Measurements from ENCODE around the gene C16orf54.
"Not testable (repeated sequence)": the region's sequence is repeated elsewhere in the genome, so short reads cannot be mapped to it uniquely, and the experiment has no call there.

Gene C16orf54

DNA sequence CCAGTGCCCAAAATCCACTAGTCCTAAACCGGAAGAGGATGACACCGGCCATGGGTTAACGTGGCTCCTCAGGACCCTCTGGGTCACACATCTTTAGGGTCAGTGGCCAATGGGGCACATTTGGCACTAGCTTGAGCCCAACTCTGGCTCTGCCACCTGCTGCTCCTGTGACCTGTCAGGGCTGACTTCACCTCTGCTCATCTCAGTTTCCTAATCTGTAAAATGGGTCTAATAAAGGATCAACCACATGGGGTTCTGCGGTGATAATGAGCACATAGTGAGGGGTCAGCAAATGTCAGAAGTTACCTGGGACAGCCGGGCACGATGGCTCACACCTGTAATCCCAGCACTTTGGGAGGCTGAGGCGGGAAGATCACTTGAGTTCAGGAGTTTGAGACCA lies 48.4 kb downstream of the C16orf54 start:
- DNase-seq, result no peak
- H3K4me3 Mint-ChIP-seq, result no peak overlapping the region
- H3K9me3 Mint-ChIP-seq, result no peaks in the 10 kb centered on the region
- H3K4me1 Mint-ChIP-seq, result peaks cover 20% of the 10 kb centered on the region
- H3K36me3 Mint-ChIP-seq (ENCODE audit: low read depth), result no peaks in the 10 kb centered on the region
- ATAC-seq, result no peak
- no peaks in the 10 kb centered on the region for H3K27me3 Mint-ChIP-seq
- H3K27ac Mint-ChIP-seq, result no peak overlapping the region

DNA sequence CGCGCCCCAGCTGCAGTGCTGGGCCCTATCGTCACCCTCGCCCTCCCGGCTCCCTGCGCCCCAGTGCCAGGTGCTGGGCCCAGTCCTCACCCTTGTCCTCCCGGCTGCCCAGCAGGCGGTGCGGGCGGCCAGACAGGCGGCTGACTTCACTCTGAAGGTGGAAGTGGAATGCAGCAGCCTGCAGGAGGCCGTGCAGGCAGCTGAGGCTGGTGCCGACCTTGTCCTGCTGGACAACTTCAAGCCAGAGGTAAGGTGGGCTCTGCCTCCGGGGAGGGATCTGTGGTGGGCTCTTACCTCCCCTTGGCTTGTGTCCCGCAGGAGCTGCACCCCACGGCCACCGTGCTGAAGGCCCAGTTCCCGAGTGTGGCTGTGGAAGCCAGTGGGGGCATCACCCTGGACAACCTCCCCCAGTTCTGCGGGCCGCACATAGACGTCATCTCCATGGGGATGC lies 48.9 kb downstream of the C16orf54 start:
- H3K4me3 Mint-ChIP-seq, result no peak overlapping the region
- ATAC-seq (no peak), DNase-seq (no peak)
- no peaks in the 10 kb centered on the region for H3K9me3 Mint-ChIP-seq
- no peak overlapping the region for H3K27ac Mint-ChIP-seq
- no peaks in the 10 kb centered on the region for H3K36me3 Mint-ChIP-seq (ENCODE audit: low read depth)
- H3K4me1 Mint-ChIP-seq, result peaks cover 15% of the 10 kb centered on the region
- no peaks in the 10 kb centered on the region for H3K27me3 Mint-ChIP-seq

- not testable (repeated sequence) for ATAC-seq; H3K4me1 Mint-ChIP-seq; H3K4me3 Mint-ChIP-seq; H3K27me3 Mint-ChIP-seq; DNase-seq; H3K9me3 Mint-ChIP-seq; H3K27ac Mint-ChIP-seq; H3K36me3 Mint-ChIP-seq (ENCODE audit: low read depth)
Measured at GRCh38 chr16:29695675-29696074, 50.1 kb downstream of the C16orf54 start.

DNA sequence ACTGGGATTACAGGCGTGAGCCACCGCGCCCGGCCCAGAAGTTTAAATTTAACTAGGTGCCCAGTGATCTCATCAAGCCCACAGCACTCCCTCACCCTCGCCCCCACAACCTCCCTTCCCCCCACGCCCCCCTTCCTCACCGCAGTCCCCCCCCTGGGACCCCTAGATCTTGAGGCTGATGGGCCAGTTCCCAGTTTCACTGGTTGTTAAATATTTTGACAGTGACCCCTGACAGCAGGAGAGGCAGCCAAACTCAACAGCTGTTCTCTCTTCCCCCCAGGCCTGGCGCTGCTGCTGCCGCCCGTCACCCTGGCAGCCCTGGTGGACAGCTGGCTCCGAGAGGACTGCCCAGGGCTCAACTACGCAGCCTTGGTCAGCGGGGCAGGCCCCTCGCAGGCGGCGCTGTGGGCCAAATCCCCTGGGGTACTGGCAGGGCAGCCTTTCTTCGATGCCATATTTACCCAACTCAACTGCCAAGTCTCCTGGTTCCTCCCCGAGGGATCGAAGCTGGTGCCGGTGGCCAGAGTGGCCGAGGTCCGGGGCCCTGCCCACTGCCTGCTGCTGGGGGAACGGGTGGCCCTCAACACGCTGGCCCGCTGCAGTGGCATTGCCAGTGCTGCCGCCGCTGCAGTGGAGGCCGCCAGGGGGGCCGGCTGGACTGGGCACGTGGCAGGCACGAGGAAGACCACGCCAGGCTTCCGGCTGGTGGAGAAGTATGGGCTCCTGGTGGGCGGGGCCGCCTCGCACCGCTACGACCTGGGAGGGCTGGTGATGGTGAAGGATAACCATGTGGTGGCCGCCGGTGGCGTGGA lies 51.2 kb downstream of the C16orf54 start:
- no peaks in the 10 kb centered on the region for H3K27me3 Mint-ChIP-seq
- no peak overlapping the region for H3K4me3 Mint-ChIP-seq
- ATAC-seq (no peak), DNase-seq (no peak)
- H3K9me3 Mint-ChIP-seq, result no peaks in the 10 kb centered on the region
- H3K36me3 Mint-ChIP-seq (ENCODE audit: low read depth), result no peaks in the 10 kb centered on the region
- no peak overlapping the region for H3K27ac Mint-ChIP-seq
- H3K4me1 Mint-ChIP-seq, result peaks cover 6% of the 10 kb centered on the region

DNA sequence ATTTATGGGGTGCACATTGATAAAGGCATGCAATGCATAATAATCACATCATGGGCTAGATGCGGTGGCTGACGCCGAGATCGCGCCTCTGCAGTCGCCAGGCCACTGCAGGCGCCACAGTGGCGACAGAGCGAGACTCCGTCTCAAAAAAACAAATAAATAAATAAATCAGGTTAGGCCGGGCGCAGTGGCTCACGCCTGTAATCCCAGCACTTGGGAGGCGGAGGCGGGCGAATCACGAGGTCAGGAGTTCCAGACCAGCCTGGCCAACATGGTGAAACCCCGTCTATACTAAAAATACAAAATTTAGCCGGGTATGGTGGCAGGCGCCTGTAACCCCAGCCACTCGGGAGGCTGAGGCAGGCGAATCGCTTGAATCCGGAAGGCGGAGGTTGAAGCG lies 53.2 kb downstream of the C16orf54 start:
- H3K36me3 Mint-ChIP-seq (ENCODE audit: low read depth); H3K4me3 Mint-ChIP-seq; DNase-seq; H3K27me3 Mint-ChIP-seq; ATAC-seq; H3K9me3 Mint-ChIP-seq; H3K27ac Mint-ChIP-seq: not testable (repeated sequence)
- H3K4me1 Mint-ChIP-seq, result peaks cover 13% of the 10 kb centered on the region

Data from activated naive CD8-positive, alpha-beta T cell treated with anti-CD3 and anti-CD28 coated beads, Interleukin-2, amount 50 U/mL, for 24 hours (primary cell).